Stomach (tissue), 4 donors: ENCODE results near the gene SACS.

Experiments used
- CTCF ChIP-seq, 7 experiments: fragments of 450-650 bp in 4 of 7; fragments of 200-600 bp in 3 of 7; sonication (generic) in 3 of 7; IDR thresholded peaks; one replicate each; pipeline ENCODE4 v1.5.1; 2016 to 2019; ENCODE audit warnings: antibody characterized with exemption in 7 of 7, control low read depth in 2 of 7, mild to moderate bottlenecking in 1 of 7
- POLR2A ChIP-seq, 4 donors: fragments of 450-650 bp; IDR thresholded peaks; one replicate each; pipeline ENCODE4 v1.6.1; 2016; ENCODE audit warnings: antibody characterized with exemption in 4 of 4, control low read depth in 2 of 4, mild to moderate bottlenecking in 1 of 4, moderate library complexity in 1 of 4
- POLR2AphosphoS5 ChIP-seq, 3 donors: sonication (generic); formaldehyde crosslinking; IDR thresholded peaks; one replicate each; pipeline ENCODE4 v1.6.1; 2016; ENCODE audit warnings: antibody characterized with exemption in 3 of 3

GRCh38 chr13:23377579-23377978, 55.9 kb downstream of the SACS start:
- TF ChIP-seq CTCF (IDR thresholded peaks at IDR 0.05) = no peak
- TF ChIP-seq POLR2AphosphoS5 (IDR thresholded peaks at IDR 0.05) = no peak
- no peak for TF ChIP-seq POLR2A (IDR thresholded peaks at IDR 0.05)
